CD4-positive, alpha-beta memory T cell (primary cell): Measurements from ENCODE around the gene RIMKLA. TPM values are rescaled to one million over a fixed set of nuclear protein-coding genes. Genes with fewer than 3 reads are reported as not detected.
A peak's percentile ranks its signal among the peaks of the same experiment; 100 is the strongest.

ENCODE experiments used
- CTCF ChIA-PET: fragments of 350-600 bp; sonication (Branson Sonifier 250); formaldehyde crosslinking; loops from one replicate; lab custom pipeline; 2021; ENCODE audit warnings: inconsistent platforms; ENCODE audit not compliant: partially characterized antibody; lab: Charles Lee
- POLR2A ChIA-PET: fragments of 350-600 bp; sonication (Branson Sonifier 250); formaldehyde crosslinking; loops from one replicate; lab custom pipeline; 2021; ENCODE audit not compliant: partially characterized antibody; lab: Charles Lee
- DNase-seq, 5 donors: peaks; one replicate each; pipeline versions ENCODE4 v3.0.0 to v3.0.0-alpha.2; 2020 to 2022; ENCODE audit warnings: mixed read lengths in 1 of 5
- H3K27ac ChIP-seq: one replicate; pipeline ENCODE4 v1.7.0; 2013; ENCODE audit warnings: low read depth, low read length
- H3K27me3 ChIP-seq: 2 replicates; pipeline ENCODE4 v1.7.0; 2013; ENCODE audit warnings: mild to moderate bottlenecking, low read length, moderate library complexity; ENCODE audit not compliant: insufficient read depth
- H3K36me3 ChIP-seq: 2 replicates; pipeline ENCODE4 v1.7.0; 2013; ENCODE audit warnings: mild to moderate bottlenecking, low read length, moderate library complexity; ENCODE audit not compliant: insufficient read depth
- H3K4me1 ChIP-seq: 2 replicates; pipeline ENCODE4 v1.7.0; 2013; ENCODE audit warnings: mild to moderate bottlenecking, low read length, moderate library complexity; ENCODE audit not compliant: insufficient read depth
- H3K4me3 ChIP-seq, 2 donors: one replicate each; pipeline ENCODE4 v1.7.0; 2013; ENCODE audit warnings: low read length in 2 of 2, mild to moderate bottlenecking in 1 of 2
- H3K9me3 ChIP-seq, 2 donors: one replicate each; pipeline ENCODE4 v1.7.0; 2013; ENCODE audit warnings: low read length in 2 of 2, control low read depth in 1 of 2; ENCODE audit not compliant: control insufficient read depth in 1 of 2
- H3K27ac Mint-ChIP-seq, 7 donors: one replicate each; pipeline ENCODE4 v1.8.0; 2020 to 2021; ENCODE audit warnings: mixed read lengths in 7 of 7, mild to moderate bottlenecking in 6 of 7, inconsistent platforms in 3 of 7, moderate library complexity in 3 of 7
- H3K27me3 Mint-ChIP-seq, 2 donors: one replicate each; pipeline ENCODE4 v1.8.0; 2020 to 2021; ENCODE audit warnings: mixed read lengths in 2 of 2
- H3K36me3 Mint-ChIP-seq, 2 donors: one replicate each; pipeline ENCODE4 v1.8.0; 2020 to 2021; ENCODE audit warnings: mixed read lengths in 2 of 2, inconsistent platforms in 1 of 2, mild to moderate bottlenecking in 1 of 2
- H3K4me1 Mint-ChIP-seq, 4 donors: one replicate each; pipeline ENCODE4 v1.8.0; 2020 to 2021; ENCODE audit warnings: mixed read lengths in 4 of 4, mild to moderate bottlenecking in 1 of 4
- H3K4me3 Mint-ChIP-seq, 8 donors: one replicate each; pipeline ENCODE4 v1.8.0; 2020 to 2021; ENCODE audit warnings: mixed read lengths in 8 of 8, mild to moderate bottlenecking in 7 of 8, moderate library complexity in 6 of 8, inconsistent platforms in 3 of 8
- H3K9me3 Mint-ChIP-seq, 8 donors: one replicate each; pipeline ENCODE4 v1.8.0; 2020 to 2021; ENCODE audit warnings: mixed read lengths in 8 of 8, mild to moderate bottlenecking in 5 of 8, inconsistent platforms in 3 of 8, moderate library complexity in 1 of 8
- intact Hi-C: fragments of 100-400 bp; cut with micrococcal nuclease; formaldehyde crosslinking; loops from one replicate; pipeline ENCODE4 v1.15.1; 2023
- polyA plus RNA-seq, 2 donors: library from polyadenylated mRNA; unstranded; fragments of 300-500 nt; fragmentation: Illumina TruSeq; gene quantifications; one replicate each; pipeline ENCODE4 v1.2.3, GENCODE V29; 2021
- total RNA-seq, 2 experiments: library from RNA; stranded (reverse); gene quantifications; one replicate each; pipeline ENCODE4 v1.2.3, GENCODE V29; 2021

Gene RIMKLA
- total and polyA plus RNA-seq, 4 experiments from 2014 or later = 0.03 to 0.49 (median 0.15) TPM

GRCh38 chr1:42419126-42419821 is 38.7 kb downstream of the RIMKLA start:
- Histone ChIP-seq H3K4me1 (no peaks in the 10 kb centered on the region), H3K9me3 (no peaks in the 10 kb centered on the region), H3K36me3 (no peaks in the 10 kb centered on the region), H3K4me3 (no peak overlapping the region), H3K27me3 (no peaks in the 10 kb centered on the region), H3K27ac (no peak overlapping the region)
- Mint-ChIP-seq H3K9me3 (no peaks in the 10 kb centered on the region), H3K27me3 (peaks cover under 1 to 9% of the 10 kb centered on the region in 2 donors), H3K4me1 (no peaks in the 10 kb centered on the region), H3K36me3 (no peaks in the 10 kb centered on the region), H3K4me3 (no peak overlapping the region), H3K27ac (no peak overlapping the region)
- ChIA-PET CTCF (no interaction called here), POLR2A (no interaction called here)
- intact Hi-C loops = no loop called here
- no peak for DNase-seq

GRCh38 chr1:42420121-42420520 is 39.5 kb downstream of the RIMKLA start:
- Histone ChIP-seq H3K27me3 (no peaks in the 10 kb centered on the region), H3K4me1 (no peaks in the 10 kb centered on the region), H3K4me3 (no peak overlapping the region), H3K36me3 (no peaks in the 10 kb centered on the region), H3K27ac (no peak overlapping the region), H3K9me3 (no peaks in the 10 kb centered on the region)
- Mint-ChIP-seq H3K4me1 (no peaks in the 10 kb centered on the region), H3K9me3 (no peaks in the 10 kb centered on the region), H3K27ac (no peak overlapping the region), H3K27me3 (peaks cover 0 to 9% of the 10 kb centered on the region in 2 donors), H3K4me3 (no peak overlapping the region), H3K36me3 (no peaks in the 10 kb centered on the region)
- ChIA-PET POLR2A (no interaction called here), CTCF (no interaction called here)
- no peak for DNase-seq
- intact Hi-C loops = no loop called here

GRCh38 chr1:42420911-42421585 is 40.5 kb downstream of the RIMKLA start:
- no peaks in the 10 kb centered on the region for H3K36me3 ChIP-seq
- ChIA-PET POLR2A (no interaction called here), CTCF (no interaction called here)
- no peak for DNase-seq
- Mint-ChIP-seq H3K4me3 (no peak overlapping the region), H3K27ac (no peak overlapping the region), H3K4me1 (no peaks in the 10 kb centered on the region), H3K9me3 (no peaks in the 10 kb centered on the region), H3K27me3 (peaks cover 0 to 6% of the 10 kb centered on the region in 2 donors), H3K36me3 (no peaks in the 10 kb centered on the region)
- H3K9me3 ChIP-seq = no peaks in the 10 kb centered on the region
- no peak overlapping the region for H3K4me3 ChIP-seq
- intact Hi-C loops = no loop called here
- H3K4me1 ChIP-seq = no peaks in the 10 kb centered on the region
- H3K27ac ChIP-seq = no peak overlapping the region
- no peaks in the 10 kb centered on the region for H3K27me3 ChIP-seq

GRCh38 chr1:42422737-42423136 is 42.1 kb downstream of the RIMKLA start:
- CTCF ChIA-PET = no interaction called here
- Histone ChIP-seq H3K4me3 (no peak overlapping the region), H3K4me1 (no peaks in the 10 kb centered on the region), H3K9me3 (no peaks in the 10 kb centered on the region), H3K36me3 (no peaks in the 10 kb centered on the region), H3K27me3 (no peaks in the 10 kb centered on the region), H3K27ac (no peak overlapping the region)
- POLR2A ChIA-PET = no interaction called here
- Mint-ChIP-seq H3K9me3 (no peaks in the 10 kb centered on the region), H3K27ac (no peak overlapping the region), H3K4me3 (no peak overlapping the region), H3K4me1 (no peaks in the 10 kb centered on the region), H3K36me3 (no peaks in the 10 kb centered on the region), H3K27me3 (peaks cover 0 to 6% of the 10 kb centered on the region in 2 donors)
- intact Hi-C loops = no loop called here
- DNase-seq = no peak

GRCh38 chr1:42423681-42424080 is 43.1 kb downstream of the RIMKLA start:
- intact Hi-C loops = no loop called here
- POLR2A ChIA-PET = no interaction called here
- H3K27me3 ChIP-seq = no peaks in the 10 kb centered on the region
- no peaks in the 10 kb centered on the region for H3K9me3 Mint-ChIP-seq
- no peaks in the 10 kb centered on the region for H3K4me1 Mint-ChIP-seq
- H3K4me3 Mint-ChIP-seq = no peak overlapping the region
- no peaks in the 10 kb centered on the region for H3K36me3 Mint-ChIP-seq
- H3K27ac ChIP-seq = no peak overlapping the region
- no peaks in the 10 kb centered on the region for H3K9me3 ChIP-seq
- CTCF ChIA-PET = interaction anchor here (1.4 kb wide), 1 partner anchor 250 kb away, joined by 5 read pairs; no protein-coding TSS in a partner anchor
- H3K4me1 ChIP-seq = no peaks in the 10 kb centered on the region
- peaks cover 0 to 6% of the 10 kb centered on the region in 2 donors for H3K27me3 Mint-ChIP-seq
- no peaks in the 10 kb centered on the region for H3K36me3 ChIP-seq
- H3K4me3 ChIP-seq = no peak overlapping the region
- H3K27ac Mint-ChIP-seq = no peak overlapping the region
- no peak for DNase-seq

- intact Hi-C loops = no loop called here
- Histone ChIP-seq H3K27me3 (no peaks in the 10 kb centered on the region), H3K4me1 (no peaks in the 10 kb centered on the region), H3K9me3 (no peaks in the 10 kb centered on the region), H3K36me3 (no peaks in the 10 kb centered on the region), H3K4me3 (no peak overlapping the region), H3K27ac (no peak overlapping the region)
- no peaks in the 10 kb centered on the region for H3K36me3 Mint-ChIP-seq
- no peaks in the 10 kb centered on the region for H3K4me1 Mint-ChIP-seq
- no peaks in the 10 kb centered on the region for H3K9me3 Mint-ChIP-seq
- no peak for DNase-seq
- POLR2A ChIA-PET = no interaction called here
- H3K27me3 Mint-ChIP-seq = peaks cover 0 to 6% of the 10 kb centered on the region in 2 donors
- no peak overlapping the region for H3K27ac Mint-ChIP-seq
- H3K4me3 Mint-ChIP-seq = no peak overlapping the region
- CTCF ChIA-PET = interaction anchor here (1.4 kb wide), 1 partner anchor 251 kb away, joined by 5 read pairs; no protein-coding TSS in a partner anchor
Observed at GRCh38 chr1:42424201-42424600, 43.6 kb downstream of the RIMKLA start.

GRCh38 chr1:42427240-42427639 is 46.6 kb downstream of the RIMKLA start:
- H3K27me3 Mint-ChIP-seq = peaks cover 0 to 6% of the 10 kb centered on the region in 2 donors
- H3K27me3 ChIP-seq = no peaks in the 10 kb centered on the region
- H3K27ac ChIP-seq = no peak overlapping the region
- no peaks in the 10 kb centered on the region for H3K4me1 ChIP-seq
- H3K4me3 Mint-ChIP-seq = no peak overlapping the region
- no peak overlapping the region for H3K4me3 ChIP-seq
- no peaks in the 10 kb centered on the region for H3K36me3 ChIP-seq
- no peaks in the 10 kb centered on the region for H3K36me3 Mint-ChIP-seq
- intact Hi-C loops = no loop called here
- DNase-seq = no peak
- H3K27ac Mint-ChIP-seq = peak overlapping the region in 1 of 7 donors; percentile 25
- H3K9me3 ChIP-seq = no peaks in the 10 kb centered on the region
- ChIA-PET POLR2A (no interaction called here), CTCF (no interaction called here)
- no peaks in the 10 kb centered on the region for H3K9me3 Mint-ChIP-seq
- H3K4me1 Mint-ChIP-seq = no peaks in the 10 kb centered on the region
